SK-N-SH treated with all-trans-retinoic acid at 6 μM for 48 hours (cell line): ENCODE measurements around the gene POLD2.

ENCODE experiments used
- ATAC-seq: fragments of 200-7000 bp; cut with Tn5 transposase; 3 replicates; pipeline ENCODE4 v1.9.1; 2020; ENCODE audit warnings: mild to moderate bottlenecking, moderate library complexity
- ARNTL ChIP-seq: fragments of 450-650 bp; formaldehyde crosslinking; IDR thresholded peaks from 2 replicates; pipeline ENCODE4 v1.5.0; 2020; ENCODE audit warnings: low read depth, mild to moderate bottlenecking, moderate library complexity, borderline replicate concordance
- BACH2 ChIP-seq: fragments of 250-450 bp; sonication (Bioruptor Pico); IDR thresholded peaks from 2 replicates; pipeline ENCODE4 v1.9.0; 2021; ENCODE audit warnings: mild to moderate bottlenecking, borderline replicate concordance
- CREB5 ChIP-seq: fragments of 250-450 bp; sonication (Bioruptor Pico); IDR thresholded peaks from 2 replicates; pipeline ENCODE4 v1.5.1; 2020; ENCODE audit warnings: low read depth, mild to moderate bottlenecking, moderate library complexity
- CSDC2 ChIP-seq: fragments of 250-450 bp; sonication (Bioruptor Pico); IDR thresholded peaks from 2 replicates; pipeline ENCODE4 v1.5.0; 2020; ENCODE audit warnings: mild to moderate bottlenecking, moderate library complexity
- CSRNP3 ChIP-seq: fragments of 250-450 bp; sonication (Bioruptor Pico); IDR thresholded peaks from 2 replicates; pipeline ENCODE4 v1.5.1; 2021; ENCODE audit warnings: mild to moderate bottlenecking, moderate library complexity
- GLIS3 ChIP-seq: fragments of 250-450 bp; sonication (Bioruptor Pico); IDR thresholded peaks from 2 replicates; pipeline ENCODE4 v1.5.0; 2020; ENCODE audit warnings: mild to moderate bottlenecking, moderate library complexity
- PATZ1 ChIP-seq: fragments of 250-450 bp; sonication (Bioruptor Pico); IDR thresholded peaks from 2 replicates; pipeline ENCODE4 v1.8.0; 2020; ENCODE audit warnings: mild to moderate bottlenecking, moderate library complexity, borderline replicate concordance
- POU6F1 ChIP-seq: fragments of 250-450 bp; sonication (Bioruptor Pico); IDR thresholded peaks from 2 replicates; pipeline ENCODE4 v1.8.0; 2021; ENCODE audit warnings: low read depth, mild to moderate bottlenecking, moderate library complexity, borderline replicate concordance
- PPARA ChIP-seq: fragments of 250-450 bp; sonication (Bioruptor Pico); IDR thresholded peaks from 2 replicates; pipeline ENCODE4 v1.5.0; 2020; ENCODE audit warnings: mild to moderate bottlenecking, borderline replicate concordance
- RARB ChIP-seq: fragments of 250-450 bp; sonication (Bioruptor Pico); IDR thresholded peaks from 2 replicates; pipeline ENCODE4 v1.8.0; 2021; ENCODE audit warnings: mild to moderate bottlenecking, moderate library complexity
- SNAI2 ChIP-seq: fragments of 250-450 bp; sonication (Bioruptor Pico); IDR thresholded peaks from 2 replicates; pipeline ENCODE4 v1.5.0; 2020; ENCODE audit warnings: mild to moderate bottlenecking, moderate library complexity
- TOX ChIP-seq: fragments of 250-450 bp; sonication (Bioruptor Pico); IDR thresholded peaks from 2 replicates; pipeline ENCODE4 v1.8.0; 2021; ENCODE audit warnings: mild to moderate bottlenecking, moderate library complexity, borderline replicate concordance
- TSHZ2 ChIP-seq: fragments of 250-450 bp; sonication (Bioruptor Pico); IDR thresholded peaks from 2 replicates; pipeline ENCODE4 v1.5.0; 2020; ENCODE audit warnings: mild to moderate bottlenecking, moderate library complexity
- ZC3H10 ChIP-seq: fragments of 250-450 bp; sonication (Bioruptor Pico); IDR thresholded peaks from 2 replicates; pipeline ENCODE4 v1.5.1; 2021; ENCODE audit warnings: mild to moderate bottlenecking, moderate library complexity
- ZFP3 ChIP-seq: fragments of 250-450 bp; sonication (Bioruptor Pico); IDR thresholded peaks from 2 replicates; pipeline ENCODE4 v1.5.0; 2020; ENCODE audit warnings: mild to moderate bottlenecking, moderate library complexity
- ZFP30 ChIP-seq: fragments of 450-650 bp; formaldehyde crosslinking; IDR thresholded peaks from 2 replicates; pipeline ENCODE4 v1.5.0; 2022; ENCODE audit warnings: mild to moderate bottlenecking, moderate library complexity
- ZNF70 ChIP-seq: fragments of 450-650 bp; formaldehyde crosslinking; IDR thresholded peaks from 2 replicates; pipeline ENCODE4 v1.5.0; 2020; ENCODE audit warnings: mild to moderate bottlenecking, moderate library complexity
- ZNF8 ChIP-seq: fragments of 450-650 bp; formaldehyde crosslinking; IDR thresholded peaks from 2 replicates; pipeline ENCODE4 v1.5.0; 2020; ENCODE audit warnings: mild to moderate bottlenecking, moderate library complexity

The POLD2 gene

GRCh38 chr7:44104860-44105771 is 18.2 kb downstream of the POLD2 start:
- peak; percentile 59 for ATAC-seq
- TF ChIP-seq CSDC2: no peak
- no peak for TF ChIP-seq ZFP3 (CRISPR knock-in tag)
- TF ChIP-seq RARB: no peak
- TF ChIP-seq TOX (CRISPR knock-in tag): no peak
- no peak for TF ChIP-seq GLIS3 (CRISPR knock-in tag)
- no peak for TF ChIP-seq TSHZ2 (CRISPR knock-in tag)
- no peak for TF ChIP-seq PPARA (CRISPR knock-in tag)
- TF ChIP-seq ZNF70 (CRISPR knock-in tag): no peak
- no peak for TF ChIP-seq ZFP30 (CRISPR knock-in tag)
- no peak for TF ChIP-seq POU6F1 (CRISPR knock-in tag)
- no peak for TF ChIP-seq ZC3H10 (CRISPR knock-in tag)
- no peak for TF ChIP-seq SNAI2 (CRISPR knock-in tag)
- no peak for TF ChIP-seq CREB5 (CRISPR knock-in tag)
- TF ChIP-seq PATZ1 (CRISPR knock-in tag): no peak
- no peak for TF ChIP-seq ARNTL (CRISPR knock-in tag)

GRCh38 chr7:44103923-44104859 is 19.2 kb downstream of the POLD2 start, which contains the start of gene AEBP1:
Gene AEBP1 (plus strand): TSS chr7:44104345. CDS start chr7:44104666, 321 bp downstream.
- TF ChIP-seq SNAI2 (CRISPR knock-in tag): no peak
- no peak for TF ChIP-seq CREB5 (CRISPR knock-in tag)
- no peak for TF ChIP-seq BACH2 (CRISPR knock-in tag)
- no peak for TF ChIP-seq PATZ1 (CRISPR knock-in tag)
- no peak for TF ChIP-seq ZNF70 (CRISPR knock-in tag)
- TF ChIP-seq ZNF8: no peak
- TF ChIP-seq GLIS3 (CRISPR knock-in tag): no peak
- TF ChIP-seq CSRNP3 (CRISPR knock-in tag): no peak
- TF ChIP-seq ZFP30 (CRISPR knock-in tag): no peak
- TF ChIP-seq PPARA (CRISPR knock-in tag): no peak
- peak; percentile 61 for ATAC-seq
